GM19351 (cell line): ENCODE measurements around the gene CNTNAP2.
"Not testable (repeated sequence)": the region's sequence is repeated elsewhere in the genome, so short reads cannot be mapped to it uniquely, and the experiment has no call there.

Source experiments
- ATAC-seq: cut with Tn5 transposase; IDR thresholded peaks from one replicate; pipeline ENCODE4 v1.9.1; 2021; ENCODE audit warnings: mild to moderate bottlenecking, moderate library complexity; ENCODE audit not compliant: unreplicated experiment

The CNTNAP2 gene

DNA sequence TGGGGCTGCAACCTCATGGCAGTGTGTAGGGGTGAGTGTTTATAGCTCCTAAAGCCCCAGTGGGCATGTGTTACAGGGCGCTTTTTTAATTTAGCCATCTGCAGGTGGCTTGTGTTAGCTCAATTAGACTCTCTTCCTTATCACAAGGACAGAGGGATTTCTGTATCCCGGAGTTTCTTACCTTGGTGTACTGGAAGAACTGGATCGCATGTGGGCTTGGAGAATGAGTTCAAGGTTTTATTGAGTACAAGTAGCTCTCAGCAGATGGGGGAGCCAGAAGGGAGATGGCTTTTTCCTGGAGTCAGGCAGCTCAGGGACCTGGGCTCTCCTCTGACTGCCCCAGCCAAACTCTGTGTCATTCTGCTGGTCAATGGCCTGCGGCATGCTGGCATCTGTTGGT lies 2320.4 kb downstream of the CNTNAP2 start:
- no peak for ATAC-seq

DNA sequence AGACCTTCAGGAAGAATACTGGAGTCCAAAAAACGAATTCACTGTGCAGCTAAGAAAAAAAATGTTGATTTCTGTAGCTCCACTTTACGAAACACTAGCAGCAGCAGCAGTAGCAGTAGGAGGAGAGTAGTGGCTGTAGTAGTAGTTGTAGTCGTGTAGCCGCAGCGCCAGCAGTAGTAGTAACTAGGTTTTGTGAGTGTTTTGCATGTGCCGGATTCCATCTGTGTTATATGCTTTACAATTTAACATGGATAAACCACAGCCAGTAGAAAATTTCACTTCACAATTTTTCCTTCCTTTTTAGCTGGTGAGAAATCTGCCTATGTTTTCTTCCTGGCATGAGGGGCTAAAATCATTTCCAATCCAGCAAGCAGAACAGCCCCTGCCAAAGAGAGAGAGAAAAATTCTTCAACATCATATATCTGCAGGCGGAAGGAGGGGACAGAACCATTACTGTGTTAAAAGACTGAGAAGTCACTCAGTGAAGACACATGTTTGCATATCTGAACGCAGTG lies 2325.6 kb downstream of the CNTNAP2 start:
- no peak for ATAC-seq

DNA sequence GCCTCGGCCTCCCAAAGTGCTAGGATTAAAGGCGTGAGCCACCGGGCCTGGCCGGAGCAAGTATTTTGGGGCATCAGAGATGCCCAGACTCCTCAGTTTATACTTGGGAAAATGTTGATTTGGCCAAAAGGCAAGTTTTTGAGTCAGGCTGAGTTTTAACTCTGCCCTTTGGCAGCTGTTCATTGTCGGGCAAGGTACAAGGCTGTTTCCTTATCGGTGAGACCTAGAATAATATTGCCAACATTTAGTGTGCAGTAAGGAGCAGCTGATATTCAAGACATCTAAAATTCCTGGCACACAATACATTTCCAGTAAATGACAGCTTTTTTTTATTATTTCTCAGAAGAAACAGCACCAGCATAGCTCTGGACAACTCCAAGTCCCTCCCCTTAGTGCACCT lies 2326.3 kb downstream of the CNTNAP2 start:
- ATAC-seq, result no peak

DNA sequence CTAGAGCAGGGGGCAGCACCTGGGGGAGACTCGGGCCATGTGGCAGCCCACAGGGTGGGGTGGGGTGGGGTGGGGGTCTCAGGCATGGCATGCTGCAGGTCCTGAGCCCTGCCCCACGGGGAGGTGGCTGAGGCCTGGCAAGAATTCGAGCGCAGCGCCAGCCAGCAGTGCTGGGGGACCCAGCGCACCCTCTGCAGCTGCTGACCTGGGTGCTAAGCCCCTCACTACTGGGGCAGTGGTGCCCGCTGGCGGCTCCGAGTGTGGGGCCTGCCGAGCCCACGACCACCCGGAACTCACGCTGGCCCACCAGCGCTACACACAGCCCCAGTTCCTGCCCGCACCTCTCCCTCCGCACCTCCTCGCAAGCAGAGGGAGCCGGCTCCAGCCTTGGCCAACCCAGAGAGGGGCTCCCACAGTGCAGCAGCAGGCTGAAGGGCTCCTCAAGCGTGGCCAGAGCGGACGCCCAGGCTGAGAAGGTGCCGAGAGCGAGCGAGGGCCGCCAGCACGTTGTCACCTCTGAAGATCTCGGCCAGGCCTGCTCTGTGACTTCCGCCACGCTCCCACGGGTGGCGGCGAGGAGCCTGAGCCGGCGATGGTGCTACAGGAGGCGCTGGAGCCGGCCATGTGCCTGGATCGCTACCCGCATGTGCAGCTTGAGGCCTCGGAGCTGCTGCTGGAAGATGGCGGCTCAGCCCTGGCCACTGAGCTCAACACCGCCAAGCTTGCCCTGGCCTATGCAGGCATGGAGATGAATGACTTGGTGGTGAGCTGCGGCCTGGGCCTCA lies 2328.9 kb downstream of the CNTNAP2 start:
- no peak for ATAC-seq

DNA sequence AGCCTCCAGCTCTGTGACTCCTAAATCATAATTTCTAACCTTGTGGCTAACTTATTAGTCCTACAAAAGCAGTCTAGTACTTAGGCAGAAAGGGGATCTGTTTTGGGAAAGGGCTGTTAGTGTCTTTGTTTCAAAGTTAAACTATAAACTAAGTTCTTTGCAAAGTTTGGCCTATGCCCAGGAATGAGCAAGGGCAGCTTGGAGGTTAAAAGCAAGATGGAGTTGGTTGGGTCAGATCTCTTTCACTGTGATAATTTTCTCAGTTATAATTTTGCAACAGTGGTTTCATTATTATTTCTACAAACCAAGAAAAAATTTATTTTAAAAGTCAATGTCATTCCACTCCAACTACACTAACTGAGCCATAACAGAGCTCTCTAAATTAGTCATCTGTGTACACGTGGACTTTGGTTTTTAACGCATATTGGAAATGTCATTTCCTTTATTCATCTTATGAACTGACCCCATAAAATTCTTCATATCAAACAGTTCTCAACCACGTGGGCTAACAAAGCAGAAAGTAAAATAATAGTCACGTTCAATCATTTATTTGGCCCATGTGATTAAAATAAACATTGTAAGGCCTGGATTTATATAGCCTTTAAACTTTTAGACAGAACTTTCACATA lies 2330.7 kb downstream of the CNTNAP2 start:
- peak; percentile 92 for ATAC-seq

DNA sequence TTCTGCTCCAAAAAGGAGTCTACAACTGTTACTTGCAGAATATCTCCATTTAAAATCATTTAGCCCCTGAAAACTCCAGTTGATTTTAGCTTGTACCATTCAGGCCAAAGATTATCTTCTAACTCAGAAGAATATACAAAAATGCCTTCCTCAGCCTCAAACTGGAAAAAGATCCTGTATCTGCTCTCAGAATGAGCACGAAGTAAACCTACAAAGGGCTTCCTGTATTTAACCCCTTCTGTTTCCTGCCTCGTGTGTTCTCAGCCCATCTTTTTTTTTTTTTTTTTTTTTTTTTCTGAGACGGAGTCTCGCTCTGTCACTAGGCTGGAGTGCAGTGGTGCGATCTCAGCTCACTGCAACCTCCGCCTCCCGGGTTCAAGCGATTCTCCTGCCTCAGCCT lies 2334.9 kb downstream of the CNTNAP2 start:
- ATAC-seq, result not testable (repeated sequence)

DNA sequence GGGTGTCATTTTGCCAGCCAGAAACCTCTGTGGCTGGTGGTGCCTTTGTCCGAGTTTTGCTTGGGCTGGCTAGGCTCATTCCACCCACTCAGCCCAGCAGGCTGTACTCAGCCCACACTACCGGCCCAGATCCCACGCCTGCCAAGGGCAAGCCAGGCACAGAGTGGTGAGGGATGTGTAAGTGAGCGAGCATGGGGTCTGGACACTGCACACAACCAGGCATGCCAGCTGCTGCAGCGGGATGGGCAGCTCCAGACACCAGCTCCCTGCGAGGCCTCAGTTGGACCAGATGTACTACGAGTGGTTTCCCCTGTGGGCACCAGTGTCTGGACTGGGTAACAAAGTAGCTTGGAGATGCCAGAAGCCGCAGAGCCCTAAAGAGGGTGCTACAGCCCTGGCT lies 2339.8 kb downstream of the CNTNAP2 start:
- ATAC-seq, result no peak

DNA sequence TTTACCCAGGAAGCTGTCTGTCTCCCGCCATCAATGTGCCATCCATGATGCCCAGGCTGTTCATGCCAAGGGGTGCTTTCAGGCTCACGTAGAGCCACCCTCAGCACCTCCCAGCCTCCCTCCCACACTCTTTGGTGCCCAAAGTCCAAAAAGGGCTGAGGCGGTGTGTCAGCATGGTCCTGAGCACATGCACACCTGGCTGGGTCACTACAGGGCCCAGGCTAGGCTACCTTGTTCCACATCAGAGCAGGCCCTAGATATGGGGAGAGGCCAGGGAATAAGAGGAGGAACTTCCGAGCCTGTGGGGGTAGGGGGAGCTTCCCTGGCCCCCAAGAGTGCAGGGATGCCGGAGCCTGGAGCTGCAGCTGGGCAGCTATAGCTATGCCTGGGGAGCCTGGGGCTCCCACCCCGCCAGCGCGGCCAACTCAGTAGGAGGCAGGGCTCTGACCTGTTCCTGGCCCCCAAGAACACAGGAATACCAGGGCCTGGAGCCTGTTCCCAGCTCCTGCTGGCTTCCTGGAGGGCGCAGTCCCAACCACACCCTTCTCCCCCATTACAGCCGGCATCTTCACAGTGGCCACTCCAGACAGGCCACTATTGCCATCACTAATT lies 2340.8 kb downstream of the CNTNAP2 start:
- no peak for ATAC-seq

DNA sequence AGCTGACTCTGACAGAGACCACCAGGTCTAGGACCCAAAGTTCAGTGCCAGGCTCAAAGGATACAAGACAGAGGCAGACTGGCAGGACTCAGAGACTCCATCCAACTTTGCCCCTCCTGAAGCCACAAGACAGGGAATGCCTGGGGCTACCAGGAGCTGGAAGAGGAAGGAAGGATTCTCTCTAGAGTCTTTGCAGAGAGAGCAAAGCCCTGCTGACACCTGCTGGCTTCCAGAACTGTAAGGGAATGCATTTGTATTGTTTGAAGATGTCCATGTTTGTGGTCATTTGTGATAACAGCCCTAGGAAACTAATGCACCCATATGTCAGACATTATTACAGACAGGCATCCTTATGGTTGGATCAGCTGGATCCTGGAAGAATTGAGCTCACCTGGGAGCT lies 2341.7 kb downstream of the CNTNAP2 start:
- ATAC-seq, result no peak

DNA sequence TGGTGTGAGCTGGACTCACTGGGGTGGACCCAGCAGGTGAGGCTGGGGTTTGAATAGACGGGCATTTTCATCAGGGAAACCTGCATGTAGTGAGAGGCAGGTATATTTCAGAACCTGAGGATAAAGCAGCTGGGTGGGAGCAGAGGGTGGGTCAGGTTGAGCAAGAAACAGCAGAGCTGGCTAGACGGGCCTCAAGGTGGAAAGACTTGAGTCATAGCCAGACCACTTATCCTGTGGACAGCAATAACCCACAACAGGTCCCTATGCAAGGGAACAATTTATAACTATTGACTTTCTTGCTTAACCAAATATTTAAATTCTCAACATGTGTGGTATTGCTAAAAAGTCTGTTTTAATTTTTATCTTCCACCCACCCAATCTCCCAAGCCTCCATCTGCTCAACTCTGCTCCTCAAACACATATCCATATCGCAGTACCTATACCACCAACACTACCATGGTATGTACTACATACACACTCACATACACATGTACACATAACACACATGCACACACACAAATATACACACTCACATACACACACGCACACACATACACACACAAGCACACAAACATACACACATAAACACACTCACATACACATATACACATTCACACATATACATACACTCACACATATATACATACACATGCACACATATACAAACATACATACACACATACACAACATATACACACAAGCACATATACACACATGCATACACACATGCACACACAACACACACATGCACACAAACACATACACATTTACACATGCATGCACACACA lies 2345.0 kb downstream of the CNTNAP2 start:
- ATAC-seq, result no peak

DNA sequence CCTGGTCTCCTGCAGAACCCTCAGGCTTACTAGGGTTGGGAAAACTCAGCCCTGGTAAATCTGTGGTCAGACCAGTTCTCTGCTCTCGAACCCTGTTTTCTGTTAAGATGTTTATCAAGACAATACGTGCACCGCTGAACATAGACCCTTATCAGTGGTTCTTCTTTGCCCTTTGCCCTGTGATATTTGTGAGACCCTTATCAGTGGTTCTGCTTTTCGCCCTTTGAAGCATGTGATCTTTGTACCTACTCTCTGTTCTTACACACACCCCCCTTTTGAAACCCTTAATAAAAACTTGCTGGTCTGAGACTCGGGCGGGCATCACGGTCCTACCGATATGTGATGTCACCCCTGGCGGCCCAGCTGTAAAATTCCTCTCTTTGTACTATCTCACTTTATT lies 2346.2 kb downstream of the CNTNAP2 start:
- not testable (repeated sequence) for ATAC-seq

DNA sequence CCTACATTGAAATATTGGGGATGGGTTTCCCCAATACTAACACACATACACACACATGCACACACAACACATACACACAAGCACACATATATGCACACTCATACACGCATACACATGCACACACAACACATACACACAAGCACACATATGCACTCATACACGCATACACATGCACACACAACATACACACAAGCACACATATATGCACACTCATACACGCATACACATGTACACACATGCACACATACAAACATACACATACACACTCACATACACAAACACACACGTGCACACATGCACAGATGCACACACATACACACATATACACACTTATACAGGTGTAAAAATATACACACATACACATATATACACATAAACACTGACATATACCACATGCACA lies 2346.6 kb downstream of the CNTNAP2 start:
- ATAC-seq, result no peak

DNA sequence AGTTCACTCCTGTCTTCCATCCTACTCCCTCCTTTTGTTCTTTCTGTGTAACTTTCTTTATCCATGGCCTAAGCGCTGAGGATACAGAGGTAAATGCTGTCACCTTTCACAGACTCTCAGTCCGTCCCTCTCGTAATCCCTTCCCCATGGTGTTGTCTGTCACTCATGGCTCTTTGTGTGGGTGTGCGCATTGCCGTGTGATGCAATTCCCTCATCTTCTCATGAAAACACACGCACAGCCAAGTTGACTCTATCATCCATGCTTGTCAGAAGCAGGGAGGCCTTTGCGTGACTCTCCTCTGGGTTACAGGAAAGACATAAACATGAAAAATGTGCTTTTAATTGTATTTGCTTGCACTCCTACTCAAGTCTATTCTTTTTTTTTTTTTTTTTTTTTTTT lies 2348.3 kb downstream of the CNTNAP2 start:
- ATAC-seq, result no peak

DNA sequence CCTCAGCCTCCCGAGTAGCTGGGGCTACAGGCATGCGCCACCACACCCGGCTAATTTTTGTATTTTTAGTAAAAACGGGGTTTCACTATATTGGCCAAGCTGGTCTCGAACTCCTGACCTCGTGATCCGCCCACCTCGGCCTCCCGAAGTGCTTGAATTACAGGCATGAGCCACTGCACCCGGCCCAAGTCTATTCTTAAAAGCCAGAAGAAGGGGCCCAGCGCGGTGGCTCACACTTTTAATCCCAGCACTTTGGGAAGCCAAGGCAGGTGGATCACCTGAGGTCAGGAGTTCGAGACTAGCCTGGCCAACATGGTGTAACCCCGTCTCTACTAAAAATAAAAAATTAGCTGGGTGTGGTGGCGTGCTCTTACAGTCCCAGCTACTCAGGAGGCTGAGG lies 2348.8 kb downstream of the CNTNAP2 start:
- ATAC-seq, result not testable (repeated sequence)

DNA sequence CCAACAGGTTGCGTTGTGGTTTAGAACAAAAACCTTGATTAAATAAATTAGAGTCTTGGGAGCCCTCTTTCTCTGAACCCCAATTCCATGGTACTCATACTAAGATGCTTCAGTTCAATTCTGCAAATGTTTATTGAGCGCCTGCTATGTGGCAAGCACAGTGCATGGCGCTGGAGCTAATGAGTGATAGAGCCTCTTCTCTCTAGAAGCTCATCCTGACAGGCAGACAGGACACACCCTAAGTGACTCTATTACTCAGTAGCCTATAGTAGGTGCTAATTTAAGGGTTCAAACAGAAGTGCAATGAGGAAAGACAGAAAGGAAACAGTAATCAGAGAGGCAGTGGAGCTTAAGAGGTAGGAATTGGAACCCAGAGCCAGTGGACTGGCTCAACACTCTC lies 2349.5 kb downstream of the CNTNAP2 start:
- no peak for ATAC-seq

DNA sequence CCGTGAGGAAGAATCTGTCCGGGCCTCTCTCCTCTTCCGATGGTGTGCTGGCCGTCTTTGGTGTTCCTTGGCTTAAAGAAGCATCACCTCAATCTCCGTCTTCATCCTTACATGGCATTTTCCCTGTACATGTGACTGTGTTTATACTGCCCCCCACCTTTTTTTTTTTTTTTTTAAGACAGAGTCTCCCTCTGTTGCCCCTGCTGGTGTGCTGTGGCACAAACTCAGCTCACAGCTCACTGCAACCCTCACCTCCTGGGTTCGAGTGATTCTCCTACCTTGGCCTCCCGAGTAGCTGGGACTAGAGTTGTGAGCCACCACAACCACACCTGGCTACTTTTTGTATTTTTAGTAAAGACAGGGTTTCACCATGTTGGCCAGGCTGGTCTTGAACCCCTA lies 2352.1 kb downstream of the CNTNAP2 start:
- no peak for ATAC-seq
